T-helper 22 cell (primary cell): ENCODE data around the gene PPP1CA.

Experiments used
- DNase-seq: peaks from one replicate; pipeline ENCODE4 v3.0.0-alpha.2; 2020; ENCODE audit warnings: low read depth

The PPP1CA gene

GRCh38 chr11:67369275-67369674 is 32.4 kb downstream of the PPP1CA start:
- DNase-seq: no peak

- no peak for DNase-seq
Measured at GRCh38 chr11:67368621-67369020, 33.0 kb downstream of the PPP1CA start.

GRCh38 chr11:67367761-67368227 is 33.9 kb downstream of the PPP1CA start:
- DNase-seq: no peak

- DNase-seq: no peak
Measured at GRCh38 chr11:67366961-67367760, 34.5 kb downstream of the PPP1CA start.

- DNase-seq: no peak
Measured at GRCh38 chr11:67366546-67366945, 35.1 kb downstream of the PPP1CA start.

GRCh38 chr11:67365736-67366444 is 35.8 kb downstream of the PPP1CA start:
- DNase-seq: no peak

GRCh38 chr11:67364783-67365722 is 36.6 kb downstream of the PPP1CA start:
- no peak for DNase-seq

- no peak for DNase-seq
Measured at GRCh38 chr11:67364169-67364568, 37.5 kb downstream of the PPP1CA start.

GRCh38 chr11:67357831-67358670 is 43.6 kb downstream of the PPP1CA start:
- no peak for DNase-seq

- no peak for DNase-seq
Measured at GRCh38 chr11:67356864-67357561, 44.6 kb downstream of the PPP1CA start.

- DNase-seq: no peak
Measured at GRCh38 chr11:67356387-67356863, 45.2 kb downstream of the PPP1CA start.

- DNase-seq: no peak
Measured at GRCh38 chr11:67355794-67356386, 45.8 kb downstream of the PPP1CA start.

GRCh38 chr11:67355023-67355793 is 46.5 kb downstream of the PPP1CA start:
- no peak for DNase-seq

- no peak for DNase-seq
Measured at GRCh38 chr11:67354075-67355022, 47.3 kb downstream of the PPP1CA start.

- peak; percentile 92 for DNase-seq
Measured at GRCh38 chr11:67353317-67354074, 48.2 kb downstream of the PPP1CA start, which contains the start of gene POLD4. Gene POLD4, minus strand, starts transcription at chr11:67353546. Its CDS starts 147 bp downstream, at chr11:67353399.

- no peak for DNase-seq
Measured at GRCh38 chr11:67352546-67353316, 48.9 kb downstream of the PPP1CA start.
